ENCODE data around the gene DAPP1.

- TF ChIP-seq CTCF (IDR thresholded peaks at IDR 0.05) (no peak), POLR2A (IDR thresholded peaks at IDR 0.05) (no peak), POLR2AphosphoS5 (IDR thresholded peaks at IDR 0.05) (no peak), EP300 (IDR thresholded peaks at IDR 0.05) (no peak)
Measured at GRCh38 chr4:99827857-99828256, 11.2 kb downstream of the DAPP1 start.

Data from gastroesophageal sphincter (tissue), 3 donors.